GM18858 (cell line): Measurements from ENCODE around the gene RABGEF1.
"Not testable (repeated sequence)": the region's sequence is repeated elsewhere in the genome, so short reads cannot be mapped to it uniquely, and the experiment has no call there.

ENCODE experiments used
- ATAC-seq: cut with Tn5 transposase; IDR thresholded peaks from one replicate; pipeline ENCODE4 v1.9.1; 2021; ENCODE audit not compliant: unreplicated experiment

RABGEF1 gene

GRCh38 chr7:66764905-66765304 is 24.4 kb downstream of the RABGEF1 start:
- not testable (repeated sequence) for ATAC-seq

- not testable (repeated sequence) for ATAC-seq
Measured at GRCh38 chr7:66765322-66766025, 24.9 kb downstream of the RABGEF1 start.

- no peak for ATAC-seq
Measured at GRCh38 chr7:66766041-66766440, 25.5 kb downstream of the RABGEF1 start.

- ATAC-seq: not testable (repeated sequence)
Measured at GRCh38 chr7:66767486-66767885, 27.0 kb downstream of the RABGEF1 start.

- ATAC-seq: no peak
Measured at GRCh38 chr7:66768865-66769832, 28.6 kb downstream of the RABGEF1 start.

GRCh38 chr7:66769833-66770512 is 29.4 kb downstream of the RABGEF1 start:
- no peak for ATAC-seq

- ATAC-seq: no peak
Measured at GRCh38 chr7:66771795-66772194, 31.3 kb downstream of the RABGEF1 start.

GRCh38 chr7:66773744-66774143 is 33.2 kb downstream of the RABGEF1 start:
- ATAC-seq: not testable (repeated sequence)

GRCh38 chr7:66776383-66776782 is 35.9 kb downstream of the RABGEF1 start:
- not testable (repeated sequence) for ATAC-seq

- no peak for ATAC-seq
Measured at GRCh38 chr7:66776800-66777442, 36.4 kb downstream of the RABGEF1 start.

GRCh38 chr7:66778201-66778600 is 37.7 kb downstream of the RABGEF1 start:
- no peak for ATAC-seq

GRCh38 chr7:66779669-66780409 is 39.3 kb downstream of the RABGEF1 start:
- no peak for ATAC-seq

GRCh38 chr7:66781408-66782090 is 41.0 kb downstream of the RABGEF1 start:
- no peak for ATAC-seq

GRCh38 chr7:66782875-66783274 is 42.3 kb downstream of the RABGEF1 start:
- not testable (repeated sequence) for ATAC-seq

GRCh38 chr7:66783887-66784595 is 43.5 kb downstream of the RABGEF1 start:
- not testable (repeated sequence) for ATAC-seq

- ATAC-seq: no peak
Measured at GRCh38 chr7:66790196-66790595, 49.7 kb downstream of the RABGEF1 start.

- ATAC-seq: no peak
Measured at GRCh38 chr7:66790725-66791124, 50.2 kb downstream of the RABGEF1 start.

- ATAC-seq: no peak
Measured at GRCh38 chr7:66800591-66800990, 60.1 kb downstream of the RABGEF1 start.

- no peak for ATAC-seq
Measured at GRCh38 chr7:66804001-66804400, 63.5 kb downstream of the RABGEF1 start.
